Cardiac fibroblast (primary cell): Measurements from ENCODE around the gene AGO1.

ENCODE experiments used
- DNase-seq, 2 donors: peaks; one replicate each; pipeline versions ENCODE4 v3.0.0 to v3.0.0-alpha.2; 2010; ENCODE audit warnings: low read depth in 2 of 2
- H3K4me3 ChIP-seq, 2 donors: replicated peaks in 1 of 2; 1 replicate in 1 of 2; 2 replicates in 1 of 2; pipeline ENCODE4 v1.5.1; 2011; ENCODE audit warnings: low read depth in 2 of 2, low read length in 2 of 2, mild to moderate bottlenecking in 2 of 2, moderate library complexity in 1 of 2
- CTCF ChIP-seq: IDR thresholded peaks from one replicate; pipeline ENCODE4 v1.5.1; 2011; ENCODE audit warnings: low read depth, mild to moderate bottlenecking, low read length, inconsistent platforms

Gene AGO1

GRCh38 chr1:35932941-35933340 is 49.9 kb downstream of the AGO1 start:
- DNase-seq = no peak
- H3K4me3 ChIP-seq = no peak overlapping the region
- TF ChIP-seq CTCF = no peak

- no peak overlapping the region for H3K4me3 ChIP-seq
- TF ChIP-seq CTCF = no peak
- DNase-seq = peak; percentile 18 to 80
Measured at GRCh38 chr1:35935442-35936388, 52.7 kb downstream of the AGO1 start.

GRCh38 chr1:35936838-35937237 is 53.8 kb downstream of the AGO1 start:
- no peak overlapping the region for H3K4me3 ChIP-seq
- TF ChIP-seq CTCF = no peak
- DNase-seq = peak in 1 of 2 donors; percentile 67

- no peak overlapping the region for H3K4me3 ChIP-seq
- TF ChIP-seq CTCF = no peak
- no peak for DNase-seq
Measured at GRCh38 chr1:35939484-35939883, 56.5 kb downstream of the AGO1 start.

- no peak overlapping the region for H3K4me3 ChIP-seq
- DNase-seq = no peak
- TF ChIP-seq CTCF = no peak
Measured at GRCh38 chr1:35945327-35945726, 62.3 kb downstream of the AGO1 start.

GRCh38 chr1:35947547-35947946 is 64.5 kb downstream of the AGO1 start:
- TF ChIP-seq CTCF = no peak
- no peak for DNase-seq
- no peak overlapping the region for H3K4me3 ChIP-seq
